Lower leg skin (tissue), 3 donors: ENCODE data around the gene MX2.

ENCODE experiments used
- POLR2A ChIP-seq, 2 donors: fragments of 450-650 bp; IDR thresholded peaks; one replicate each; pipeline ENCODE4 v1.6.1; 2016 to 2017; ENCODE audit warnings: antibody characterized with exemption in 2 of 2, mild to moderate bottlenecking in 1 of 2, moderate library complexity in 1 of 2
- TF ChIP-seq, protein P1 (sequence below), 3 donors: fragments of 450-650 bp; IDR thresholded peaks; one replicate each; pipeline ENCODE4 v1.5.1; 2016; ENCODE audit warnings: antibody characterized with exemption in 3 of 3, mild to moderate bottlenecking in 3 of 3, moderate library complexity in 2 of 3

DNA sequence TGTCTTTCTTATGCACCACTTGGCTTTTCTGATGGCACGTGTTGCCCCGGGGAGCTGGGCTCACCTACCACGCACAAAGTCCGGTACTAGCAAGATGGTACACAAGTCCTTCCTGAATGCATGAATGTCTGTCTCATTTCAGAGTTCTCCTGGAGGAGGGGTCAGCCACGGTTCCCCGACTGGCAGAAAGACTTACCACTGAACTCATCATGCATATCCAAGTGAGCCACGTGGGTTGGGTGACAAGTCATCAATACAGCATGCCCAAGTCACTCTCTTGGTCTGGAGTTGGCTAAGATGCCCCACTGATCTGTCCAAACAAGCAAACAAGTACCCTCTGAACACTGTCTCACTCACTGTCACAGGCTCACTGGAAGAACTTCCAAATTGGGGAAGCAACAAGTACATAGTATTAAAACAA is 35.7 kb downstream of the MX2 start:
- TF ChIP-seq, protein P1, sequence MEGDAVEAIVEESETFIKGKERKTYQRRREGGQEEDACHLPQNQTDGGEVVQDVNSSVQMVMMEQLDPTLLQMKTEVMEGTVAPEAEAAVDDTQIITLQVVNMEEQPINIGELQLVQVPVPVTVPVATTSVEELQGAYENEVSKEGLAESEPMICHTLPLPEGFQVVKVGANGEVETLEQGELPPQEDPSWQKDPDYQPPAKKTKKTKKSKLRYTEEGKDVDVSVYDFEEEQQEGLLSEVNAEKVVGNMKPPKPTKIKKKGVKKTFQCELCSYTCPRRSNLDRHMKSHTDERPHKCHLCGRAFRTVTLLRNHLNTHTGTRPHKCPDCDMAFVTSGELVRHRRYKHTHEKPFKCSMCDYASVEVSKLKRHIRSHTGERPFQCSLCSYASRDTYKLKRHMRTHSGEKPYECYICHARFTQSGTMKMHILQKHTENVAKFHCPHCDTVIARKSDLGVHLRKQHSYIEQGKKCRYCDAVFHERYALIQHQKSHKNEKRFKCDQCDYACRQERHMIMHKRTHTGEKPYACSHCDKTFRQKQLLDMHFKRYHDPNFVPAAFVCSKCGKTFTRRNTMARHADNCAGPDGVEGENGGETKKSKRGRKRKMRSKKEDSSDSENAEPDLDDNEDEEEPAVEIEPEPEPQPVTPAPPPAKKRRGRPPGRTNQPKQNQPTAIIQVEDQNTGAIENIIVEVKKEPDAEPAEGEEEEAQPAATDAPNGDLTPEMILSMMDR (IDR thresholded peaks at IDR 0.05), result no peak
- no peak for TF ChIP-seq POLR2A (IDR thresholded peaks at IDR 0.05)
